ENCODE data around the gene SEC16A. TPM values are rescaled to one million over a fixed set of nuclear protein-coding genes. Genes with fewer than 3 reads are reported as not detected.

Gene SEC16A
- total RNA-seq, 2 donors from 2014 or later = 56.0 to 85.3 TPM

- ATAC-seq (replicated peaks) = peak; percentile 84
- peaks cover 10% of the 10 kb centered on the region for H3K4me1 Mint-ChIP-seq
- H3K9me3 Mint-ChIP-seq = no peaks in the 10 kb centered on the region
- no peak within 1 kb of the TSS for H3K27ac Mint-ChIP-seq
- H3K36me3 Mint-ChIP-seq (ENCODE audit: low read depth) = peaks cover 55% of the 10 kb centered on the region
- H3K27me3 Mint-ChIP-seq = no peaks in the 10 kb centered on the region
- peak within 1 kb of the TSS; percentile 87 for H3K4me3 Mint-ChIP-seq
These were observed 43.1 kb downstream of the SEC16A start, which contains the start of gene INPP5E for GRCh38 chr9:136439481-136440408. INPP5E (minus strand) TSS chr9:136439845; CDS start chr9:136439419, 426 bp downstream.

- peaks cover 10% of the 10 kb centered on the region for H3K4me1 Mint-ChIP-seq
- peak; percentile 76 for ATAC-seq (replicated peaks)
- peaks cover 46% of the 10 kb centered on the region for H3K36me3 Mint-ChIP-seq (ENCODE audit: low read depth)
- H3K27me3 Mint-ChIP-seq = no peaks in the 10 kb centered on the region
- H3K4me3 Mint-ChIP-seq = peak overlapping the region; percentile 87
- no peaks in the 10 kb centered on the region for H3K9me3 Mint-ChIP-seq
- H3K27ac Mint-ChIP-seq = peak overlapping the region; percentile 87
These were observed 44.0 kb downstream of the SEC16A start for GRCh38 chr9:136438548-136439480.

- peaks cover 38% of the 10 kb centered on the region for H3K36me3 Mint-ChIP-seq (ENCODE audit: low read depth)
- H3K27me3 Mint-ChIP-seq = no peaks in the 10 kb centered on the region
- peaks cover 10% of the 10 kb centered on the region for H3K4me1 Mint-ChIP-seq
- H3K4me3 Mint-ChIP-seq = peak overlapping the region; percentile 87
- no peaks in the 10 kb centered on the region for H3K9me3 Mint-ChIP-seq
- ATAC-seq (replicated peaks) = no peak
- peak overlapping the region; percentile 87 for H3K27ac Mint-ChIP-seq
These were observed 44.8 kb downstream of the SEC16A start for GRCh38 chr9:136437839-136438547.

GRCh38 chr9:136437430-136437829 is 45.4 kb downstream of the SEC16A start:
- Mint-ChIP-seq H3K27me3 (no peaks in the 10 kb centered on the region), H3K9me3 (no peaks in the 10 kb centered on the region), H3K4me1 (peaks cover 10% of the 10 kb centered on the region), H3K36me3 (ENCODE audit: low read depth) (peaks cover 32% of the 10 kb centered on the region), H3K4me3 (peak overlapping the region; percentile 87), H3K27ac (peak overlapping the region; percentile 87)
- ATAC-seq (replicated peaks) = no peak

GRCh38 chr9:136436055-136436634 is 46.7 kb downstream of the SEC16A start:
- peaks cover 22% of the 10 kb centered on the region for H3K36me3 Mint-ChIP-seq (ENCODE audit: low read depth)
- H3K27ac Mint-ChIP-seq = no peak overlapping the region
- no peak for ATAC-seq (replicated peaks)
- H3K27me3 Mint-ChIP-seq = no peaks in the 10 kb centered on the region
- peak overlapping the region; percentile 87 for H3K4me3 Mint-ChIP-seq
- no peaks in the 10 kb centered on the region for H3K9me3 Mint-ChIP-seq
- H3K4me1 Mint-ChIP-seq = peaks cover 10% of the 10 kb centered on the region

GRCh38 chr9:136434580-136435169 is 48.2 kb downstream of the SEC16A start:
- no peak overlapping the region for H3K4me3 Mint-ChIP-seq
- H3K27ac Mint-ChIP-seq = no peak overlapping the region
- no peak for ATAC-seq (replicated peaks)
- H3K27me3 Mint-ChIP-seq = no peaks in the 10 kb centered on the region
- peaks cover 10% of the 10 kb centered on the region for H3K4me1 Mint-ChIP-seq
- H3K36me3 Mint-ChIP-seq (ENCODE audit: low read depth) = peaks cover 22% of the 10 kb centered on the region
- H3K9me3 Mint-ChIP-seq = no peaks in the 10 kb centered on the region

GRCh38 chr9:136433849-136434579 is 48.8 kb downstream of the SEC16A start:
- H3K27ac Mint-ChIP-seq = no peak overlapping the region
- H3K27me3 Mint-ChIP-seq = no peaks in the 10 kb centered on the region
- H3K36me3 Mint-ChIP-seq (ENCODE audit: low read depth) = peaks cover 26% of the 10 kb centered on the region
- H3K4me3 Mint-ChIP-seq = no peak overlapping the region
- no peak for ATAC-seq (replicated peaks)
- peaks cover 10% of the 10 kb centered on the region for H3K4me1 Mint-ChIP-seq
- H3K9me3 Mint-ChIP-seq = no peaks in the 10 kb centered on the region

GRCh38 chr9:136433043-136433715 is 49.7 kb downstream of the SEC16A start:
- H3K27me3 Mint-ChIP-seq = no peaks in the 10 kb centered on the region
- H3K27ac Mint-ChIP-seq = no peak overlapping the region
- no peak overlapping the region for H3K4me3 Mint-ChIP-seq
- ATAC-seq (replicated peaks) = no peak
- peaks cover 22% of the 10 kb centered on the region for H3K36me3 Mint-ChIP-seq (ENCODE audit: low read depth)
- H3K4me1 Mint-ChIP-seq = peaks cover 10% of the 10 kb centered on the region
- H3K9me3 Mint-ChIP-seq = no peaks in the 10 kb centered on the region

GRCh38 chr9:136432591-136432990 is 50.2 kb downstream of the SEC16A start:
- Mint-ChIP-seq H3K27ac (no peak overlapping the region), H3K9me3 (no peaks in the 10 kb centered on the region), H3K27me3 (no peaks in the 10 kb centered on the region), H3K36me3 (ENCODE audit: low read depth) (peaks cover 18% of the 10 kb centered on the region), H3K4me3 (no peak overlapping the region), H3K4me1 (peaks cover 10% of the 10 kb centered on the region)
- no peak for ATAC-seq (replicated peaks)

- H3K27me3 Mint-ChIP-seq = no peaks in the 10 kb centered on the region
- ATAC-seq (replicated peaks) = no peak
- H3K4me3 Mint-ChIP-seq = no peak overlapping the region
These were observed 51.0 kb downstream of the SEC16A start for GRCh38 chr9:136431782-136432350.

GRCh38 chr9:136430588-136431234 is 52.1 kb downstream of the SEC16A start:
- Mint-ChIP-seq H3K9me3 (no peaks in the 10 kb centered on the region), H3K4me3 (no peak overlapping the region), H3K36me3 (ENCODE audit: low read depth) (peaks cover 22% of the 10 kb centered on the region), H3K27me3 (no peaks in the 10 kb centered on the region), H3K27ac (no peak overlapping the region), H3K4me1 (no peaks in the 10 kb centered on the region)
- no peak for ATAC-seq (replicated peaks)

More at GRCh38 chr9:136431782-136432350, 51.0 kb downstream of the SEC16A start:
- Mint-ChIP-seq H3K36me3 (ENCODE audit: low read depth) (peaks cover 15% of the 10 kb centered on the region), H3K9me3 (no peaks in the 10 kb centered on the region), H3K4me1 (peaks cover 4% of the 10 kb centered on the region), H3K27ac (no peak overlapping the region)
